GM10847 (cell line): Measurements from ENCODE around the gene GNA12.

Source experiments
- POLR2A ChIP-seq: IDR thresholded peaks from 2 replicates; pipeline ENCODE4 v1.6.1; 2011; ENCODE audit not compliant: insufficient read length; ENCODE audit errors: extremely low read depth

GNA12 gene

DNA sequence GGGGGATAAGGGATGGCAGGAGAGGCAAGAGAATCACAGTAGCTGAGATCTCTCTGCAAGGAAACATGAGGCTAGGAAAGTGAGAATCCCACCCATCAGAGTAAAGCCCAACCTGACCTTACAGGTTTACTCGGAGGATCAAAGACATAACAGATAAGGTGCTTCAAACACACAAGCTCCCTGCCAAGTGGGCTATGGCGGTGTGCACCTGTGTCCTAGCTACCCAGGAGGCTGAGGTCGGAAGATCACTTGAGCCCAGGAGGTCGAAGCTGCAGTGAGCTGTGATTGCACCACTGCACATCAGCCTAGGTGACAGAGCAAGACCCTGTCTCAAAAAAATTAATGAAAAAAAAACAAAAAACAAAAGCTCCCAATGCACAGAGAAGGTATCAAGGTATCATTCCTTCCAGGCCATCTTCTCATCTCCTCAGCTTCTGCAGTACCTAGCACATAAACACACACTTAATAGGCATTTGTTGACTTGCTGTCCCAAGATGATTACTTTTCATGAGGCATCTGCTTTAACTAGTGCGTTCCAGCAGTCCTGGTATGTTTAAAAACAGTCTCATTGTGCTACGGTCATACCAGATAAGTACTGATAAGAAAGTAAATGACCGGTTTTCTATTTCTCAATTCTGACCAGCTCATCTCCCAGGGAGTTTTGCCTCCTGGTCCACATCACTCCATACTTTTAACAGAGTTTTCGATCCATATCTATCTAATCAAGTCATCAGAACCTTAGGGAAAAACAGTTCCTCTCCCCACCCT lies 13.3 kb downstream of the GNA12 start:
- TF ChIP-seq POLR2A = no peak

- no peak for TF ChIP-seq POLR2A
Measured at GRCh38 chr7:2829040-2829439, 15.1 kb downstream of the GNA12 start.

GRCh38 chr7:2826771-2827170 lies 17.3 kb downstream of the GNA12 start:
- TF ChIP-seq POLR2A = no peak

GRCh38 chr7:2825559-2826227 lies 18.4 kb downstream of the GNA12 start:
- TF ChIP-seq POLR2A = no peak

DNA sequence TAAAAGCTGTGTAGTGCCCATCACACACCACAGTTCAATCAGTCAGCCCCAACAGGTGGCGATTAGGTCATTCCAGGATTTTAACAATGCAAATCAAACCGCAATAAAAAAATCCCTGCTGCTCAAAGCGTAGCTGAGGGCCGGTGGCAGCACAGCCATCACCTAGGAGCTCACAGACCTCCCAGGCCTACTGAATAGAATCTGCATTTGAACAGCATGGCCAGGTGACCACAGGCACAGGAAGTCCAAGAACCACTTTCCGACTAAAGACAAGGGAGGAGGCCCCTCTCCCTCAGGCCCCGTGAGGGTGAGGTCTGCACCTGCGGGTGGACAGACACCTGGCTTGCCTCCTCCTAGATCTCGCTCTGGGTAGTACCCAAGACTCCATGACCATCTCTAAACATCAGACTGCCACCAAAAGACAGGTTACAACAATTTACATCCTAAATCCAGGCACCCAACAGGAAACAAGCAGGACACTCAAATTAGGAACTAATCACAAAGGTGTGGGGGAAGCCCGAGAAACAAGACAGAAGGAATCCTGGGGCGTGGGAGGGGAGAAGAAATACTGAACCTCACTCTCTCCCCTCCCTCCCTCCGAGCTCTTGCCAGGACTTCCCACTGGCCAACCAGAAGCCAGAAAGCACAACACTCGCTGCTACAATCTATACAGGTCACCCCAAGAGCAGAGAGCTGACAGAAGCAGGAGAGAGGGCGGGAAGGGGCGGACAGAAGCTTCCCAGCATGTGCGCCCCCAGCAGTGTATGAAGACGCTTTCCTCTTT lies 19.2 kb downstream of the GNA12 start:
- no peak for TF ChIP-seq POLR2A

- TF ChIP-seq POLR2A = no peak
Measured at GRCh38 chr7:2824026-2824677, 20.0 kb downstream of the GNA12 start.

- TF ChIP-seq POLR2A = no peak
Measured at GRCh38 chr7:2823130-2823529, 21.0 kb downstream of the GNA12 start.

GRCh38 chr7:2821842-2822507 lies 22.1 kb downstream of the GNA12 start:
- TF ChIP-seq POLR2A = no peak

DNA sequence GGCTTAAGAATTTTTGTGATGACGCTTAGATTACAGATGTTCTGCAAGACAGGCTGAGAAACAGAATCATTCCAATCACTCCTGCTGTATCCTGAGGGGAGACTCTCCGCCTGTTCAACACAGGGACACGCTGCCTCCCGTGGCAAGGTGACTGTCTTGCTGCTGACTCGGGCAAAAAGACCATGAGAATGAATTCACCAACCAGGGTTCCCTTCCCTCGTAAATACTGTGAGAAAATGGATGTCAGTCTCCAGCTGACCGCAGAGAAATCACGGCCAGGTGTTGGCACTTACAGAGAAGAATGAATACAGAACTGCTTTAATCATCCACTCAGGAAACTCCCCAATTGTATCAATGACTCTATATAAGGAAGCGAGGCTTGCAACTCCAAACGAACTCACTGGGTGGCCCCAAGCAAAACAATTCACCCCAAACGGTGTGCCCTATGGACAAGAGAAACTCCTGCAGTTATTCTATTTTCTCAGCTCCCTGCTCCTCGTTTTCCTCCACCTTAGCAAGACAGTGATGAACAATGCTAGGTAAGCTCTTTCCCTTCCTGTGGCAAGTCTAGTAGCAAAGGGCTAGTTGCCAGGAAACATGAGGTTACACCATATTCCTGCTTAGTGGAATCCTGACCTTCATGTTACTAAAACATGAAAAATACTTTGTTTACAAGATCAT lies 22.8 kb downstream of the GNA12 start:
- no peak for TF ChIP-seq POLR2A

DNA sequence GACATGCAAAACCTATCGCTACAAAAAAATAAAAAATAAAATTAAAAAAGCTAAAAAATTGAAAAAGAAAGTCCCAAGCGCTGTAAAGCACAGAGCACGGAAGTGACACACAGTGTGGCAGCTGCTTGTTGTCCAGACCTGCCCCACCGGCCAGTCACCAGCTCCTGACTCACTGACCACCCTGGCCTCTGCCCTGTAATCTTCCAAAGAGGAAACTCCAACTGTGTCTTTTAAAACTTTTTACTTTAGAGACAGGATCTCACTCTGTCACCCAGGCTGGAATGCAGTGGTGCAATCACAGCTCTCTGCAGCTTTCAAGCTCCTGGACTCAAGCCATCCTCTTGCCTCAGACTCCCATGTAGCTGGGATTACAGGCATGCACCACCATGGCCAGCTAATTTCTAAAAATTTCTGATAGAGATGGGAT lies 23.6 kb downstream of the GNA12 start:
- TF ChIP-seq POLR2A = no peak

GRCh38 chr7:2819954-2820397 lies 24.1 kb downstream of the GNA12 start:
- no peak for TF ChIP-seq POLR2A

DNA sequence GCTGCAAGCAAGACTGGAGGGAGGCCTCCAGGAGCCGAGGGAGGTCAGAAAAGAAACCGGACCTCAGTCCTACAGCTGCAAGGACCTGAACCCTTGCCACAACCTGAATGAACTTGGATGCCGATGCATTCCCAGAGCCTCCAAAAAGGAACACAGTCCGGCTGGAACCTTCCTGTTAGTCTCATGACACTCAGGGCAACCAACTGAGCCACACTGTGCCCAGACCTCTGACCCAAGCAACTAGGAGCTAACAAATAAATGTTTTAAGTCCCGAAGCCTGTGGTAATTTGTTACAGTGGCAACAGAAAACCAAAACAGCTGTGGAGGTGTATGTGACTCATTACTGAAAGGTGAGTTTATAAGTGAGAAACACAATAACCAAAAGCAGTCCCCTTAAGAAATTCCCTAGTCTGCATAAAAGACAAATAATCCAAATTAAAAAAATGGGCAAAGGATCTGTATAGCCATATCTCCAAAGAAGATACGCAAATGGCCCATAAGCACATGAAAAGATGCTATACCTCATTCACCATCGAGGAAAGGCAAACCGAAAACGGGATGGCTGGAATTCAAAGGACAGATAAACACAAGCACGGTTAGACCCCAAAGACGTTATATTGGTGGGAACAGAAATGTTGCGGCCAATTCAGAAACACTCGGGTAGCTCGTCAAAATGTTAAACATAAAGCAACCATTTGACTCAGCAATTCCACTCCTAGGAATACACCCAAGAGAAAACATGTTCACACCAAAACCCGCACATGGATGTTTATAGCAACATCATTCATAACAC lies 24.8 kb downstream of the GNA12 start:
- TF ChIP-seq POLR2A = no peak

GRCh38 chr7:2818653-2819052 lies 25.5 kb downstream of the GNA12 start:
- no peak for TF ChIP-seq POLR2A
